SK-N-MC (cell line): ENCODE measurements around the gene NHS.

Source experiments
- EZH2 ChIP-seq: fragments of 200-600 bp; sonication (generic); IDR thresholded peaks from one replicate; pipeline ENCODE4 v1.6.1; 2017; ENCODE audit warnings: antibody characterized with exemption
- POLR2AphosphoS5 ChIP-seq: IDR thresholded peaks from 2 replicates; pipeline ENCODE4 v1.6.1; 2012; ENCODE audit warnings: mild to moderate bottlenecking, low read depth, low read length, borderline replicate concordance

GRCh38 chrX:17579026-17579425 lies 204.0 kb downstream of the NHS start:
- TF ChIP-seq POLR2AphosphoS5 (no peak), EZH2 (no peak)
